IMR-90 (cell line): ENCODE results near the gene RBM41. TPM values are rescaled to one million over a fixed set of nuclear protein-coding genes. Genes with fewer than 3 reads are reported as not detected.

Source experiments
- ATAC-seq: fragments of 200-7000 bp; cut with Tn5 transposase; 2 replicates; pipeline ENCODE4 v1.9.1; 2020; ENCODE audit warnings: low read depth, mild to moderate bottlenecking, moderate library complexity
- BruUV-seq: library from RNA; stranded (reverse); fragments of 400-500 nt; replicated peaks from 2 replicates; lab custom pipeline; 2021; lab: Mats Ljungman, UMichigan
- CTCF ChIA-PET: fragments of 300-600 bp; formaldehyde crosslinking; extraction: SDS; loops from one replicate; lab custom pipeline; 2021; ENCODE audit warnings: antibody characterized with exemption; lab: Yijun Ruan, JAX
- POLR2A ChIA-PET: fragments of 300-600 bp; sonication (Branson Sonifier 250); formaldehyde crosslinking; loops from one replicate; lab custom pipeline; 2022; ENCODE audit warnings: antibody characterized with exemption; ENCODE audit not compliant: unreplicated experiment; lab: Charles Lee
- DNase-seq: peaks from one replicate; pipeline ENCODE4 v3.0.0; 2013
- H2AFZ ChIP-seq: replicated peaks from 2 replicates; pipeline ENCODE3; 2013; ENCODE audit warnings: low read length, mild to moderate bottlenecking; ENCODE audit not compliant: poor library complexity
- H2AK5ac ChIP-seq: 2 replicates; pipeline ENCODE4 v1.6.1; 2013; ENCODE audit warnings: low read depth, low read length, inconsistent platforms
- H2AK9ac ChIP-seq: replicated peaks from 2 replicates; pipeline ENCODE3; 2013; ENCODE audit warnings: mild to moderate bottlenecking, low read depth, low read length, moderate library complexity; ENCODE audit not compliant: poor library complexity
- H2BK120ac ChIP-seq: 2 replicates; pipeline ENCODE4 v1.6.1; 2013; ENCODE audit warnings: low read depth, low read length, inconsistent platforms
- H2BK15ac ChIP-seq: 3 replicates; pipeline ENCODE4 v1.6.1; 2013; ENCODE audit warnings: low read depth, low read length, inconsistent platforms
- H2BK20ac ChIP-seq: 2 replicates; pipeline ENCODE4 v1.6.1; 2013; ENCODE audit warnings: low read depth, mild to moderate bottlenecking, inconsistent platforms, low read length, moderate library complexity
- H2BK5ac ChIP-seq: 2 replicates; pipeline ENCODE4 v1.6.1; 2013; ENCODE audit warnings: mild to moderate bottlenecking, low read depth, low read length, inconsistent platforms; ENCODE audit not compliant: poor library complexity, severe bottlenecking
- H3K14ac ChIP-seq: replicated peaks from 2 replicates; pipeline ENCODE4 v1.6.1; 2013; ENCODE audit warnings: low read depth, low read length, inconsistent platforms
- H3K18ac ChIP-seq: 2 replicates; pipeline ENCODE4 v1.6.1; 2013; ENCODE audit warnings: low read depth, low read length, control low read depth
- H3K23ac ChIP-seq: 2 replicates; pipeline ENCODE4 v1.6.1; 2013; ENCODE audit warnings: low read depth, low read length, inconsistent platforms
- H3K27ac ChIP-seq: 2 replicates; pipeline ENCODE4 v1.5.1; 2013; ENCODE audit warnings: mild to moderate bottlenecking, control low read depth, low read length; ENCODE audit not compliant: insufficient read depth
- H3K27me3 ChIP-seq: 2 replicates; pipeline ENCODE4 v1.6.1; 2013; ENCODE audit warnings: low read length; ENCODE audit not compliant: control insufficient read depth, insufficient read depth
- H3K36me3 ChIP-seq: 2 replicates; pipeline ENCODE4 v1.6.1; 2013; ENCODE audit warnings: low read length, mixed read lengths; ENCODE audit not compliant: control insufficient read depth, insufficient read depth
- H3K4ac ChIP-seq: 2 replicates; pipeline ENCODE4 v1.6.1; 2013; ENCODE audit warnings: low read depth, low read length, inconsistent platforms
- H3K4me1 ChIP-seq: 2 replicates; pipeline ENCODE4 v1.6.1; 2013; ENCODE audit warnings: low read length, mixed read lengths; ENCODE audit not compliant: control insufficient read depth, insufficient read depth
- H3K4me2 ChIP-seq: 2 replicates; pipeline ENCODE4 v1.6.1; 2013; ENCODE audit warnings: low read depth, mild to moderate bottlenecking, control low read depth, low read length, moderate library complexity
- H3K4me3 ChIP-seq: 2 replicates; pipeline ENCODE4 v1.5.1; 2013; ENCODE audit warnings: low read depth, mild to moderate bottlenecking, control low read depth, low read length, moderate library complexity; ENCODE audit not compliant: insufficient read depth
- H3K56ac ChIP-seq: 2 replicates; pipeline ENCODE4 v1.6.1; 2013; ENCODE audit warnings: low read length, inconsistent platforms; ENCODE audit not compliant: insufficient read depth; ENCODE audit errors: extremely low read depth
- H3K79me1 ChIP-seq, 2 experiments: 2 replicates each; pipeline ENCODE4 v1.6.1; 2013; ENCODE audit warnings: low read length in 2 of 2, inconsistent platforms in 1 of 2, low read depth in 1 of 2
- H3K9ac ChIP-seq: 2 replicates; pipeline ENCODE4 v1.6.1; 2013; ENCODE audit warnings: low read depth, low read length, control low read depth
- H3K9me1 ChIP-seq: 2 replicates; pipeline ENCODE4 v1.6.1; 2013; ENCODE audit warnings: low read length, inconsistent platforms; ENCODE audit not compliant: insufficient read depth
- H3K9me3 ChIP-seq: 2 replicates; pipeline ENCODE4 v1.6.1; 2013; ENCODE audit warnings: low read length; ENCODE audit not compliant: control insufficient read depth, insufficient read depth
- H4K20me1 ChIP-seq: 2 replicates; pipeline ENCODE4 v1.6.1; 2013; ENCODE audit warnings: low read length, inconsistent platforms; ENCODE audit not compliant: insufficient read depth
- H4K5ac ChIP-seq: 2 replicates; pipeline ENCODE4 v1.6.1; 2013; ENCODE audit warnings: mild to moderate bottlenecking, low read depth, low read length, control low read depth
- H4K8ac ChIP-seq, 2 experiments: 2 replicates each; pipeline ENCODE4 v1.6.1; 2013; ENCODE audit warnings: low read depth in 2 of 2, low read length in 2 of 2, control low read depth in 1 of 2, inconsistent platforms in 1 of 2
- H4K91ac ChIP-seq: 2 replicates; pipeline ENCODE4 v1.6.1; 2013; ENCODE audit warnings: low read depth, low read length, inconsistent platforms; ENCODE audit not compliant: insufficient read depth
- MAFK ChIP-seq: IDR thresholded peaks from 2 replicates; pipeline ENCODE4 v1.6.1; 2012; ENCODE audit warnings: low read depth, low read length, improper control_type of control experiment
- RFX5 ChIP-seq: IDR thresholded peaks from 2 replicates; pipeline ENCODE4 v1.8.0; 2012; ENCODE audit warnings: low read depth, mild to moderate bottlenecking, low read length, moderate library complexity
- WGBS, 2 experiments: methylation state at CpG; one replicate each; pipeline versions ENCODE4 v1.1.5 to v1.1.7; 2013; ENCODE audit warnings: missing lambda C conversion rate in 2 of 2; ENCODE audit not compliant: insufficient read length in 1 of 2; ENCODE audit errors: extremely low coverage in 2 of 2; 5-methylcytosine and 5-hydroxymethylcytosine counted together
- dilution Hi-C: fragments of 300-500 bp; cut with HindIII; formaldehyde crosslinking; loops from one replicate; pipeline ENCODE4 v1.14.3; 2018; ENCODE audit warnings: low sequenced_read_pairs; ENCODE audit not compliant: unreplicated experiment
- in situ Hi-C: fragments of 300-500 bp; cut with MboI; formaldehyde crosslinking; loops from 3 replicates; pipeline ENCODE4 v1.14.3; 2019; ENCODE audit warnings: low sequenced_read_pairs, inconsistent platforms, mixed read lengths
- intact Hi-C: fragments of 100-400 bp; cut with micrococcal nuclease; formaldehyde crosslinking; loops from 2 replicates; pipeline ENCODE4 v1.10.0; 2022
- polyA plus RNA-seq, 3 experiments: library from polyadenylated mRNA; depleted of rRNA; stranded (reverse); fragments of >200 nt; gene quantifications; 2 replicates each; pipeline ENCODE4 v1.2.3, GENCODE V29; 2012; ENCODE audit warnings: low replicate concordance in 1 of 3
- total RNA-seq: library from RNA; depleted of rRNA; stranded (reverse); fragments of >200 nt; gene quantifications from 2 replicates; pipeline ENCODE4 v1.2.3, GENCODE V29; 2012

RBM41 gene
- total and polyA plus RNA-seq, 2 of the 4 experiments (the other 2 are of a cell fraction) = 3.9 to 8.6 TPM

- no peak overlapping the region for H3K18ac ChIP-seq
- no peaks in the 10 kb centered on the region for H4K20me1 ChIP-seq
- no peak overlapping the region for H2AK5ac ChIP-seq
- no peak overlapping the region for H2BK15ac ChIP-seq
- H3K4me1 ChIP-seq = no peaks in the 10 kb centered on the region
- intact Hi-C loops (no loop called here), in situ Hi-C loops (no loop called here), dilution Hi-C loops (no loop called here)
- H3K4me3 ChIP-seq = no peak overlapping the region
- ATAC-seq (no peak), DNase-seq (no peak)
- H3K36me3 ChIP-seq = no peaks in the 10 kb centered on the region
- H3K27ac ChIP-seq = no peak overlapping the region
- no peak overlapping the region for H2AK9ac ChIP-seq
- no peak overlapping the region for H2BK20ac ChIP-seq
- CTCF ChIA-PET = no interaction called here
- H3K79me1 ChIP-seq = no peaks in the 10 kb centered on the region
- H4K8ac ChIP-seq = no peak overlapping the region
- H2BK120ac ChIP-seq = no peak overlapping the region
- peak overlapping the region; percentile 40; the same call in 1 of the 2 replicates for H3K4me2 ChIP-seq
- no peak overlapping the region for H3K9ac ChIP-seq
- WGBS, 2 experiments = no CpG with 5 or more reads among the region's 1 CpG
- no peak overlapping the region for H3K23ac ChIP-seq
- no peak overlapping the region for H2AFZ ChIP-seq
- no peak overlapping the region for H3K4ac ChIP-seq
- BruUV-seq = no TSS peak
- TF ChIP-seq RFX5 (no peak), MAFK (peak; percentile 12; the same call in 1 of the 2 replicates)
- no peaks in the 10 kb centered on the region for H3K9me1 ChIP-seq
- H2BK5ac ChIP-seq = no peak overlapping the region
- H4K91ac ChIP-seq = no peak overlapping the region
- H3K14ac ChIP-seq = no peak overlapping the region
- no peak overlapping the region for H3K56ac ChIP-seq
- peaks cover 3% of the 10 kb centered on the region for H3K27me3 ChIP-seq
- H4K5ac ChIP-seq = no peak overlapping the region
- POLR2A ChIA-PET = no interaction called here
- H3K9me3 ChIP-seq = no peaks in the 10 kb centered on the region
Observed at GRCh38 chrX:107135965-107136307, 17.3 kb upstream of the RBM41 start.
